ENCODE measurements around the gene CFAP100. TPM values are rescaled to one million over a fixed set of nuclear protein-coding genes. Genes with fewer than 3 reads are reported as not detected.

CFAP100 gene
- not detected for total RNA-seq

DNA sequence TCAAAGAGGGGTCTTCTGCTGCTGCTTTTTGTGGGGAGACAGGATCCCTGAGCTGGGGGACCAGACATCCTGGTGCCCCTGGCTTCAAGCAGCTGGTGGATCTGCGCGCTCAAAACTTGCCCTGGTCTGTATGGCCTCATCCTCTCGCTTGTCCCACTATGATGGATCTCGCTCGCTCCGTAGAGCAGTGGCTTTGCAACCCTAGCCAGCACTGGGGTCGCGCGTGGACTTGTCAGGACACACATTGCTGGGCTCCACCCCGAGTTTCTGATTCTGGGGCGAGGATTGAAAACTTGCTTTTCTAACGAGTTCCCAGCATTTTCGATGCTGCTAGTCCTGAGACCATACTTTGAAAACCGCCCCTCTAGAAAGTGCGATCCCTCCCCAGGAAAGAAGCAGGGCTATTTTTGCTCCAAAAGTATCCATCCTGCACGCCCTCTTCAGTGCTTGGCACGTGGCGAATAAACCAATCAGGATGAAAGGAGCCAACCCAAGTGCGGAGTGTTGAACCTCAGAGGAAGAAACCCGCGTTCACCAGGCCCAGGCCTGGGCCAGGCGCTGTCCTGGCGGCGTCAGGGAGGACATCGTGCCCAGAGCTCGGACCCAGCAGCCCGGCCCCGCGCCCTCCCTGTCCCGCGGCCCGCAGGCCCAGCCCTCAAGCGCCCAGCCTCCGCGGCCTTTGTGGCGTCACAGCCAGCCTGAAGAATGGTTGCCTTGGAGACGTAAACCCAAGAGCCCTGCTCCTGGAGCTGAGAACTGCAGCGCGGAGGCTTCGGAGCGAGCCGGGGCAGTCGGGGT is at the start of gene CFAP100:
Gene CFAP100, plus strand, starts transcription at position 731 of the 798 bp plus-strand sequence. CDS start 1,092 bp downstream, outside the sequence.
- Mint-ChIP-seq H3K27me3 (peaks cover 46% of the 10 kb centered on the region), H3K36me3 (no peaks in the 10 kb centered on the region), H3K4me1 (peaks cover 9% of the 10 kb centered on the region), H3K9me3 (no peaks in the 10 kb centered on the region), H3K27ac (no peak within 1 kb of the TSS), H3K4me3 (no peak within 1 kb of the TSS)
- no peak for DNase-seq
- POLR2A ChIA-PET = no interaction called here
- no peak for ATAC-seq (ENCODE audit: low read depth)

- Mint-ChIP-seq H3K4me1 (no peaks in the 10 kb centered on the region), H3K27ac (no peak overlapping the region), H3K36me3 (no peaks in the 10 kb centered on the region), H3K27me3 (no peaks in the 10 kb centered on the region), H3K4me3 (no peak overlapping the region), H3K9me3 (no peaks in the 10 kb centered on the region)
- ATAC-seq (ENCODE audit: low read depth) = no peak
- DNase-seq = no peak
- POLR2A ChIA-PET = no interaction called here
Observed at GRCh38 chr3:126345231-126345630, 49.5 kb upstream of the CFAP100 start.

- Mint-ChIP-seq H3K27me3 (no peaks in the 10 kb centered on the region), H3K4me1 (no peaks in the 10 kb centered on the region), H3K9me3 (no peaks in the 10 kb centered on the region), H3K36me3 (no peaks in the 10 kb centered on the region), H3K4me3 (no peak overlapping the region), H3K27ac (no peak overlapping the region)
- POLR2A ChIA-PET = no interaction called here
- no peak for ATAC-seq (ENCODE audit: low read depth)
- peak; percentile 20 for DNase-seq
Observed at GRCh38 chr3:126345641-126346460, 48.9 kb upstream of the CFAP100 start.

- ATAC-seq (ENCODE audit: low read depth) = no peak
- no peak overlapping the region for H3K27ac Mint-ChIP-seq
- H3K27me3 Mint-ChIP-seq = no peaks in the 10 kb centered on the region
- peak; percentile 16 for DNase-seq
- POLR2A ChIA-PET = no interaction called here
- H3K4me1 Mint-ChIP-seq = no peaks in the 10 kb centered on the region
- H3K9me3 Mint-ChIP-seq = no peaks in the 10 kb centered on the region
- no peaks in the 10 kb centered on the region for H3K36me3 Mint-ChIP-seq
- no peak overlapping the region for H3K4me3 Mint-ChIP-seq
Observed at GRCh38 chr3:126346466-126346865, 48.2 kb upstream of the CFAP100 start.

DNA sequence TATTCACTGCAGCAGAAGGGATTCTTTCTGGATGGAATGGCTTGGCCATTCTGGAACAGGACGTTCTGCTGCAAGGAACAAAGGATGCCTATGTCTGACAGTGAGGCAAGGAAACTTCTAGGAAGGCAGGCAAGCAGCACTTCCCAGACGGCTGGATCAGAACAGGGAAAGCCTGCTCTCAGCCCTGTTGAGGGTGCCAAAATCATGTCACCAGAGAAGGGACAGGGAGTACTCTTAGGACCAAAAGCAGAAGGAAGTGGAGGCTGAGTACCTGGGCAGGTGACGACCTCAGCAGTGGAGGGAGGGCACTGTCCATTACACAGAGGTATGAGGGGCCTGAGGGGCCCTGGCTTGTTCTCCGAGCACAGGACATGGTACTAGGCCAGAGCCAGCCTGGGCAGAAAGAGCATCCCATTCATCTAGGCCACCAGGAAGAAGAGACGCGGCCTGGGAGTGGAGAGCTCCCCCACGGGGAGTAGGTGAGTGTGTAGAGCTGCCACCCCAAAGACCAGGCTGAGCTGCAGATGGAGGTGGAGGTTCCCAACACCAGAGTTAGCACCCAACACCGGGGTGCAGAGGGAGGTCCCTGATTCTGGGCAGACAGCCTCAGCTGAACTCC is 47.1 kb upstream of the CFAP100 start:
- Mint-ChIP-seq H3K4me3 (no peak overlapping the region), H3K27ac (no peak overlapping the region), H3K9me3 (no peaks in the 10 kb centered on the region), H3K36me3 (no peaks in the 10 kb centered on the region), H3K27me3 (no peaks in the 10 kb centered on the region), H3K4me1 (no peaks in the 10 kb centered on the region)
- ATAC-seq (ENCODE audit: low read depth) (no peak), DNase-seq (peak; percentile 8)
- POLR2A ChIA-PET = no interaction called here

- Mint-ChIP-seq H3K4me1 (no peaks in the 10 kb centered on the region), H3K27me3 (no peaks in the 10 kb centered on the region), H3K36me3 (no peaks in the 10 kb centered on the region), H3K27ac (no peak overlapping the region), H3K4me3 (no peak overlapping the region), H3K9me3 (no peaks in the 10 kb centered on the region)
- POLR2A ChIA-PET = no interaction called here
- no peak for ATAC-seq (ENCODE audit: low read depth)
- DNase-seq = peak; percentile 10
Observed at GRCh38 chr3:126348308-126348920, 46.3 kb upstream of the CFAP100 start.

DNA sequence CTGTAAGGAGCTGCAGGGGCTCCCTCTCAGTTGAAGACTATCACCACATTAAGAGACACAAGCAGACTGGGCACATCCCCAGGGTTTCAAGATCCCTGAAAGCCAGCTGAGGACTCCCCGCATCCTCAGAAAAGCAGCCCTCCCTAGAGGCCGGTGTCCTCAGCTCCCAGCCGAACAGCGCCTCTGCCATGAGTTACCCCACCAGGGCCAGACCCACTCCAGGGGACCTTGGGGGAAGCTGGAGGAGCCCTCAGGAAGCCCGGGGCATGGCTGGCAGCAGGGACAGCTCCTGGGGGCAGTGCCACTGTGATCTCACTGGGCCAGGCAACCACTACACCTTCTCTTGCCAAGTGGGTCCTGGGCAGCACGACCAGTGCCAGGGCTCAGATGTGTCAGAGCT is 45.6 kb upstream of the CFAP100 start:
- H3K36me3 Mint-ChIP-seq = no peaks in the 10 kb centered on the region
- no peaks in the 10 kb centered on the region for H3K4me1 Mint-ChIP-seq
- H3K9me3 Mint-ChIP-seq = no peaks in the 10 kb centered on the region
- POLR2A ChIA-PET = no interaction called here
- H3K27ac Mint-ChIP-seq = no peak overlapping the region
- H3K27me3 Mint-ChIP-seq = peaks cover 2% of the 10 kb centered on the region
- DNase-seq (peak; percentile 21), ATAC-seq (ENCODE audit: low read depth) (no peak)
- H3K4me3 Mint-ChIP-seq = no peak overlapping the region

- POLR2A ChIA-PET = no interaction called here
- H3K9me3 Mint-ChIP-seq = no peaks in the 10 kb centered on the region
- no peak overlapping the region for H3K4me3 Mint-ChIP-seq
- DNase-seq (peak; percentile 15), ATAC-seq (ENCODE audit: low read depth) (no peak)
- no peak overlapping the region for H3K27ac Mint-ChIP-seq
- no peaks in the 10 kb centered on the region for H3K4me1 Mint-ChIP-seq
- peaks cover 2% of the 10 kb centered on the region for H3K27me3 Mint-ChIP-seq
- H3K36me3 Mint-ChIP-seq = no peaks in the 10 kb centered on the region
Observed at GRCh38 chr3:126349611-126350501, 44.9 kb upstream of the CFAP100 start.

DNA sequence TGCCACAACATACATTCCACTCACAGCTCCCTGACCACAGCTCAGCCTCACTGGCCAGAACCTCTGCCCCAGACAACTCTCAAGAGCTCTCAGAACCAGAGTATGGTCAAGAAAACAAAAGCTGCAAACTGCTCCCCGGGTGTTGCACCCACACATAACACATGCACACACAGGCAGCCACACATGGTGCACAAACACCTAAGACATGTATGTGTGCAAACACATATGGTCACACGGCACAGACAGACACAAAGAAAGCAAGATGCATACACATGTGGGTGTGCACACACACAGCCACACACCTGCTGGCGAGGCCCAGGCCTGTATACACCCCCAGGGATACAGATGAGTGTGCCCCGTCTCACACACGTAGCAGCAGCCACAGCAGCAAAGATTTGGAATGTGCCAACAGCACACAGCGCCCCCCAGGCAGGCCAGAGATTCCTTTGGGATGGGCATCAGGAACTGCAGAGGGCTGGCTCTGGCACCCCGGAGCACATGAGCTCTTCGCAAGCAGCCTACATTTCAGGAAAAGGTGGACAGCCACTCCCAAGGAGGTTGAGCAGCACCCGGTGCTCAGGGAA is 44.1 kb upstream of the CFAP100 start:
- no peaks in the 10 kb centered on the region for H3K4me1 Mint-ChIP-seq
- no peak for ATAC-seq (ENCODE audit: low read depth)

GRCh38 chr3:126351086-126351770 is 43.5 kb upstream of the CFAP100 start:
- H3K36me3 Mint-ChIP-seq = no peaks in the 10 kb centered on the region
- H3K4me3 Mint-ChIP-seq = no peak overlapping the region
- H3K27ac Mint-ChIP-seq = no peak overlapping the region
- ATAC-seq (ENCODE audit: low read depth) (no peak), DNase-seq (peak; percentile 8)
- no peaks in the 10 kb centered on the region for H3K9me3 Mint-ChIP-seq
- POLR2A ChIA-PET = no interaction called here
- H3K4me1 Mint-ChIP-seq = peaks cover under 1% of the 10 kb centered on the region
- peaks cover 15% of the 10 kb centered on the region for H3K27me3 Mint-ChIP-seq

More for the DNA sequence above, 44.1 kb upstream of the CFAP100 start:
- H3K27ac Mint-ChIP-seq = no peak overlapping the region
- H3K36me3 Mint-ChIP-seq = no peaks in the 10 kb centered on the region
- no peaks in the 10 kb centered on the region for H3K9me3 Mint-ChIP-seq
- peaks cover 10% of the 10 kb centered on the region for H3K27me3 Mint-ChIP-seq
- DNase-seq = peak; percentile 17
- no peak overlapping the region for H3K4me3 Mint-ChIP-seq
- POLR2A ChIA-PET = no interaction called here

- H3K36me3 Mint-ChIP-seq = no peaks in the 10 kb centered on the region
- peak; percentile 10 for DNase-seq
- no peak overlapping the region for H3K4me3 Mint-ChIP-seq
- H3K9me3 Mint-ChIP-seq = no peaks in the 10 kb centered on the region
- ATAC-seq (ENCODE audit: low read depth) = no peak
- peaks cover 3% of the 10 kb centered on the region for H3K4me1 Mint-ChIP-seq
- H3K27ac Mint-ChIP-seq = no peak overlapping the region
- H3K27me3 Mint-ChIP-seq = peaks cover 18% of the 10 kb centered on the region
- POLR2A ChIA-PET = no interaction called here
Observed at GRCh38 chr3:126351771-126352475, 42.8 kb upstream of the CFAP100 start.

All from activated naive CD8-positive, alpha-beta T cell treated with anti-CD3 and anti-CD28 coated beads, Interleukin-2, amount 10 ng/mL, durations not matched to agents 7 days and 5 days (primary cell).